ENCODE measurements around the gene CLDN3. TPM values are rescaled to one million over a fixed set of nuclear protein-coding genes. Genes with fewer than 3 reads are reported as not detected.

Gene CLDN3
- total and polyA plus RNA-seq, 10 of the 15 experiments (the other 5 are each of a cell fraction or from before 2014, with no cell fraction given) = 0.05 TPM; not detected in 9

DNA sequence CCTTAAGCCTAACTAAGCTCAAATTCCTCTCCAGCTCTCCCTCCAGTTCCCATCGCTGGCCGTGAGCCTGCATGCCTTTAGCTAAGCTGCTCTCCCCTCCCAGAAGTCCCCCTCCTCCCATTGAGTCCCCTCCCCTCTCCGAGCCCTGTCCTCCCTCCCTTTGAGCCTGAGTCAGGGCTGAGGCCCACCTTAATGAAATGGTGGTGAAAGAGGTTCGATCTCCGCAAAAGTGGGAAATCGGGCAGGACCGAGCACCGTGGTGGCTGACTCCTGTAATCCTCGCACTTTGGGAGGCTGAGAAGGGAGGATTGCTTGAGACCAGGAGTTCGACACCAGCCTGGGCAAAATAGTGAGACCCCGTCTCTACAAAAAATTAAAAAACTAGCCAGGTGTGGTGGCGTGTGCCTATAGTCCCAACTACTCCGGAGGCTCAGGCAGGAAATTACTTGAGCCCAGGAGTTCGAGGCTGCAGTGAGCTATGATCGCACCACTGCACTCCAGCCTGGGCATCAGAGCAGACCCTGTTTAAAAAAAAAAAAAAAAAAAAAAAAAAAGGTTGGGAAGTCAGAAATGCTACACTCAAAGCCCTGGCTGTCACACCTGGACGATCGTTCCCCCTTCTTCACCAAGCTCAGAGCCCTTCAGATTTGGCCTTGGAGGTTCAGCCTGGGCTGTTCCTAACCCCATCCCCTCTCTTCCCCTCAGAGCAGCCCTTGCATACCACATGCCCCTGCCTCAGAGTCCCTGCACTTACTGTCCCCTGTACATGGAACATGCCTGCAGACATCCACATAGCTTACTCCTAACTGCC is 995 bp upstream of the CLDN3 start:
- in situ Hi-C loops (cut with MboI) (no loop called here), intact Hi-C loops (cut with micrococcal nuclease; ENCODE audit: unreplicated experiment) (no loop called here)
- Histone ChIP-seq H3K27ac (ENCODE audit: control insufficient read depth, insufficient read depth) (no peak overlapping the region), H3K36me3 (ENCODE audit: control insufficient read depth in 2 of 2, insufficient read depth in 2 of 2, low read length in 1 of 2) (no peaks in the 10 kb centered on the region), H3K4me3 (no peak overlapping the region), H3K9me3 (replicated peaks; ENCODE audit: control insufficient read depth, insufficient read depth, low read length) (no peaks in the 10 kb centered on the region), H3K27me3 (replicated peaks in 1 of 2; ENCODE audit: control insufficient read depth in 2 of 2, insufficient read depth in 2 of 2, low read length in 1 of 2) (peaks cover 0 to 2% of the 10 kb centered on the region in 2 experiments; a peak in 1 of 4 replicates), H3K4me2 (ENCODE audit: control insufficient read depth, insufficient read depth) (no peak overlapping the region), H3K79me2 (ENCODE audit: control insufficient read depth, insufficient read depth, low read length) (no peaks in the 10 kb centered on the region), H4K20me1 (ENCODE audit: control insufficient read depth, insufficient read depth) (no peaks in the 10 kb centered on the region), H2AFZ (ENCODE audit: control insufficient read depth, low read depth, low read length) (no peak overlapping the region), H3K4me1 (ENCODE audit: control insufficient read depth, insufficient read depth, low read length) (peaks cover 3% of the 10 kb centered on the region; the same call in 1 of the 2 replicates), H3K9ac (ENCODE audit: control insufficient read depth, insufficient read depth, low read length) (no peak overlapping the region)
- ChIA-PET SMC1A (ENCODE audit: uncharacterized antibody, unreplicated experiment) (no interaction called here), POLR2A (interaction anchor here (0.5 kb wide), 1 partner anchor 24 kb away, joined by 5 read pairs; no protein-coding TSS in a partner anchor), RAD21 (ENCODE audit: unreplicated experiment) (no interaction called here), CTCF (interaction anchor here (0.8 kb wide), 1 partner anchor 563 kb away, joined by 3 read pairs; no protein-coding TSS in a partner anchor)
- no peak for TF ChIP-seq SREBF1 (IDR thresholded peaks at IDR 0.05; ENCODE audit: low read length)
- no peak for TF ChIP-seq ZNF217 (IDR thresholded peaks at IDR 0.05)
- TF ChIP-seq ZZZ3 (IDR thresholded peaks at IDR 0.05; ENCODE audit: control insufficient read depth, insufficient read length, low read depth) = no peak
- no peak for TF ChIP-seq POLR2A (IDR thresholded peaks at IDR 0.05; ENCODE audit: low read depth, low read length)
- TF ChIP-seq BACH1 (IDR thresholded peaks at IDR 0.05; ENCODE audit: borderline replicate concordance) = no peak
- TF ChIP-seq RB1 (IDR thresholded peaks at IDR 0.05; ENCODE audit: borderline replicate concordance) = no peak
- TF ChIP-seq RUNX3 (IDR thresholded peaks at IDR 0.05; ENCODE audit: low read length) = no peak
- TF ChIP-seq, protein P1, sequence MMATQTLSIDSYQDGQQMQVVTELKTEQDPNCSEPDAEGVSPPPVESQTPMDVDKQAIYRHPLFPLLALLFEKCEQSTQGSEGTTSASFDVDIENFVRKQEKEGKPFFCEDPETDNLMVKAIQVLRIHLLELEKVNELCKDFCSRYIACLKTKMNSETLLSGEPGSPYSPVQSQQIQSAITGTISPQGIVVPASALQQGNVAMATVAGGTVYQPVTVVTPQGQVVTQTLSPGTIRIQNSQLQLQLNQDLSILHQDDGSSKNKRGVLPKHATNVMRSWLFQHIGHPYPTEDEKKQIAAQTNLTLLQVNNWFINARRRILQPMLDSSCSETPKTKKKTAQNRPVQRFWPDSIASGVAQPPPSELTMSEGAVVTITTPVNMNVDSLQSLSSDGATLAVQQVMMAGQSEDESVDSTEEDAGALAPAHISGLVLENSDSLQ (IDR thresholded peaks at IDR 0.05) = no peak
- TF ChIP-seq RBBP5 (conservative IDR thresholded peaks at IDR 0.05) = no peak
- BruUV-seq (replicated peaks) = no TSS peak
- no peak for DNase-seq (ENCODE audit: low read depth, low spot score)
- FAIRE-seq = no peak
- no peak for ATAC-seq
- WGBS (ENCODE audit: insufficient coverage, insufficient replicate concordance, low lambda C conversion rate, missing lambda C conversion rate) = 57% methylated on average over 17 of the region's 17 CpGs

Data from GM12878 (cell line).